Skeletal muscle tissue (tissue), 5 donors: ENCODE results near the gene CERT1. TPM values are rescaled to one million over a fixed set of nuclear protein-coding genes. Genes with fewer than 3 reads are reported as not detected.
"Not testable (repeated sequence)": the region's sequence is repeated elsewhere in the genome, so short reads cannot be mapped to it uniquely, and the experiment has no call there.

ENCODE experiments used
- H3K27ac ChIP-seq: one replicate; pipeline ENCODE4 v1.7.0; 2013; ENCODE audit warnings: mild to moderate bottlenecking, low read depth, low read length, inconsistent platforms
- H3K27me3 ChIP-seq, 3 donors: one replicate each; pipeline ENCODE4 v1.7.0; 2013; ENCODE audit warnings: low read length in 3 of 3; ENCODE audit not compliant: control insufficient read depth in 3 of 3, insufficient read depth in 3 of 3
- H3K36me3 ChIP-seq, 3 donors: one replicate each; pipeline ENCODE4 v1.7.0; 2013; ENCODE audit warnings: low read length in 3 of 3; ENCODE audit not compliant: control insufficient read depth in 3 of 3, insufficient read depth in 3 of 3
- H3K4me1 ChIP-seq, 3 donors: one replicate each; pipeline ENCODE4 v1.7.0; 2013; ENCODE audit warnings: low read length in 3 of 3, mild to moderate bottlenecking in 3 of 3; ENCODE audit not compliant: control insufficient read depth in 3 of 3, insufficient read depth in 3 of 3
- H3K4me3 ChIP-seq, 3 donors: one replicate each; pipeline ENCODE4 v1.7.0; 2013; ENCODE audit warnings: low read length in 3 of 3
- H3K9ac ChIP-seq, 3 donors: one replicate each; pipeline ENCODE4 v1.7.0; 2013; ENCODE audit warnings: low read length in 3 of 3, mild to moderate bottlenecking in 3 of 3, moderate library complexity in 2 of 3, low read depth in 1 of 3
- H3K9me3 ChIP-seq, 3 donors: one replicate each; pipeline ENCODE4 v1.7.0; 2013; ENCODE audit warnings: low read length in 3 of 3; ENCODE audit not compliant: control insufficient read depth in 3 of 3
- small RNA-seq: library from RNA; depleted of rRNA; stranded (forward); fragments of <200 nt; gene quantifications from one replicate; pipeline ENCODE3, GENCODE V24; 2014
- total RNA-seq: library from RNA; depleted of rRNA; stranded (reverse); fragments of >200 nt; gene quantifications from one replicate; pipeline ENCODE4 v1.2.3, GENCODE V29; 2014
- donor health status: Osteomylitis.

Gene CERT1
- total RNA-seq, 1 donor from 2014 or later: 36.5 TPM

- H3K4me3 ChIP-seq: no peak overlapping the region
- H3K4me1 ChIP-seq: peaks cover 5 to 16% (median 15%) of the 10 kb centered on the region in 3 donors
- no peak overlapping the region for H3K9ac ChIP-seq
- no peaks in the 10 kb centered on the region for H3K27me3 ChIP-seq
- H3K27ac ChIP-seq: no peak overlapping the region
- no peaks in the 10 kb centered on the region for H3K36me3 ChIP-seq
- H3K9me3 ChIP-seq: no peaks in the 10 kb centered on the region
These were observed 175.9 kb downstream of the CERT1 start for GRCh38 chr5:75335486-75335885.

GRCh38 chr5:75334413-75334812, 177.0 kb downstream of the CERT1 start:
- not testable (repeated sequence) for H3K9ac ChIP-seq, H3K4me3 ChIP-seq, H3K9me3 ChIP-seq, H3K27ac ChIP-seq, H3K27me3 ChIP-seq, H3K36me3 ChIP-seq
- peaks cover 5 to 16% (median 15%) of the 10 kb centered on the region in 3 donors for H3K4me1 ChIP-seq

- H3K36me3 ChIP-seq, H3K9ac ChIP-seq, H3K27ac ChIP-seq, H3K4me3 ChIP-seq, H3K9me3 ChIP-seq, H3K27me3 ChIP-seq: not testable (repeated sequence)
- peaks cover 5 to 16% (median 15%) of the 10 kb centered on the region in 3 donors for H3K4me1 ChIP-seq
These were observed 177.7 kb downstream of the CERT1 start for GRCh38 chr5:75333759-75334158.

- Histone ChIP-seq H3K4me1 (peaks cover 4 to 6% (median 5%) of the 10 kb centered on the region in 3 donors), H3K36me3 (no peaks in the 10 kb centered on the region), H3K27ac (no peak overlapping the region), H3K9me3 (no peaks in the 10 kb centered on the region), H3K4me3 (no peak overlapping the region), H3K27me3 (no peaks in the 10 kb centered on the region), H3K9ac (no peak overlapping the region)
These were observed 180.0 kb downstream of the CERT1 start for GRCh38 chr5:75331095-75332090.

- H3K9me3 ChIP-seq: no peaks in the 10 kb centered on the region
- no peak overlapping the region for H3K9ac ChIP-seq
- no peaks in the 10 kb centered on the region for H3K36me3 ChIP-seq
- no peaks in the 10 kb centered on the region for H3K27me3 ChIP-seq
- H3K4me3 ChIP-seq: no peak overlapping the region
- H3K4me1 ChIP-seq: no peaks in the 10 kb centered on the region
- H3K27ac ChIP-seq: no peak overlapping the region
These were observed 181.0 kb downstream of the CERT1 start for GRCh38 chr5:75330404-75330803.

Small RNA genes within 50 kb of the gene (small RNA-seq; reads per million reads assigned to genes)
- gene RNU7-175P: not detected

Other genes with a start within 250 kb of the CERT1 start
- gene HMGCR, start 174.4 kb downstream of the CERT1 start, total RNA-seq: 55.8 TPM
- 20.4 TPM for gene POLK, start 262 bp upstream of the CERT1 start, total RNA-seq
- 3.7 TPM for gene ANKDD1B, start 99.8 kb upstream of the CERT1 start, total RNA-seq
- 4.2 TPM for gene POC5, start 205.8 kb upstream of the CERT1 start, total RNA-seq